Liver (tissue), 9 donors: ENCODE data around the gene ALK. TPM values are rescaled to one million over a fixed set of nuclear protein-coding genes. Genes with fewer than 3 reads are reported as not detected.
"Not testable (repeated sequence)": the region's sequence is repeated elsewhere in the genome, so short reads cannot be mapped to it uniquely, and the experiment has no call there.

Experiments
- DNase-seq: peaks from one replicate; pipeline ENCODE4 v3.0.0-alpha.2; 2017; ENCODE audit warnings: low spot score
- H3K27ac ChIP-seq, 2 donors: one replicate each; pipeline ENCODE4 v1.7.0; 2013; ENCODE audit warnings: inconsistent platforms in 2 of 2, low read length in 2 of 2, control low read depth in 1 of 2, low read depth in 1 of 2, mild to moderate bottlenecking in 1 of 2
- H3K27me3 ChIP-seq, 4 donors: one replicate each; pipeline versions ENCODE4 v1.6.1 to v1.7.0; 2013; ENCODE audit warnings: low read length in 3 of 4, inconsistent platforms in 1 of 4, mild to moderate bottlenecking in 1 of 4, moderate library complexity in 1 of 4; ENCODE audit not compliant: control insufficient read depth in 4 of 4, insufficient read depth in 4 of 4
- H3K36me3 ChIP-seq, 4 donors: one replicate each; pipeline versions ENCODE4 v1.6.1 to v1.7.0; 2013; ENCODE audit warnings: low read length in 3 of 4, mild to moderate bottlenecking in 3 of 4, low read depth in 1 of 4, moderate library complexity in 1 of 4; ENCODE audit not compliant: control insufficient read depth in 4 of 4, insufficient read depth in 3 of 4
- H3K4me1 ChIP-seq, 4 donors: one replicate each; pipeline versions ENCODE4 v1.6.1 to v1.7.0; 2013; ENCODE audit warnings: low read length in 3 of 4, mild to moderate bottlenecking in 3 of 4, moderate library complexity in 1 of 4; ENCODE audit not compliant: control insufficient read depth in 4 of 4, insufficient read depth in 4 of 4
- H3K4me3 ChIP-seq, 3 donors: one replicate each; pipeline versions ENCODE4 v1.6.1 to v1.7.0; 2013; ENCODE audit warnings: low read length in 3 of 3, control low read depth in 1 of 3, low read depth in 1 of 3, mild to moderate bottlenecking in 1 of 3
- H3K9ac ChIP-seq, 2 donors: one replicate each; pipeline ENCODE4 v1.7.0; 2013; ENCODE audit warnings: low read length in 2 of 2, mild to moderate bottlenecking in 2 of 2, moderate library complexity in 2 of 2, control low read depth in 1 of 2, low read depth in 1 of 2
- H3K9me3 ChIP-seq, 4 donors: one replicate each; pipeline versions ENCODE4 v1.6.1 to v1.7.0; 2013; ENCODE audit warnings: low read length in 3 of 4; ENCODE audit not compliant: control insufficient read depth in 4 of 4
- EGR1 ChIP-seq, 2 donors: IDR thresholded peaks; 2 replicates each; pipeline ENCODE4 v1.6.1; 2016 to 2018; ENCODE audit warnings: antibody characterized with exemption in 2 of 2, low read depth in 2 of 2
- GABPA ChIP-seq, 2 donors: IDR thresholded peaks in 1 of 2; conservative IDR thresholded peaks in 1 of 2; 2 replicates each; pipeline ENCODE4 v1.6.1; 2016; ENCODE audit warnings: antibody characterized with exemption in 2 of 2, mild to moderate bottlenecking in 1 of 2, moderate library complexity in 1 of 2
- HNF4A ChIP-seq, 2 donors: conservative IDR thresholded peaks; 2 replicates each; pipeline ENCODE4 v1.6.1; 2016; ENCODE audit warnings: antibody characterized with exemption in 2 of 2, mild to moderate bottlenecking in 2 of 2
- HNF4G ChIP-seq: IDR thresholded peaks from 2 replicates; pipeline ENCODE4 v1.6.1; 2016; ENCODE audit warnings: antibody characterized with exemption
- JUND ChIP-seq, 2 donors: IDR thresholded peaks; 2 replicates each; pipeline ENCODE4 v1.6.1; 2016; ENCODE audit warnings: antibody characterized with exemption in 2 of 2
- RXRA ChIP-seq, 2 donors: IDR thresholded peaks; 2 replicates each; pipeline ENCODE4 v1.6.1; 2017 to 2018; ENCODE audit warnings: antibody characterized with exemption in 2 of 2, mild to moderate bottlenecking in 1 of 2
- SP1 ChIP-seq: IDR thresholded peaks from 2 replicates; pipeline ENCODE4 v1.6.1; 2018; ENCODE audit warnings: antibody characterized with exemption, mild to moderate bottlenecking
- YY1 ChIP-seq: IDR thresholded peaks from 2 replicates; pipeline ENCODE4 v1.6.1; 2016; ENCODE audit warnings: antibody characterized with exemption, mild to moderate bottlenecking
- WGBS: extraction: QIAGEN DNeasy Blood & Tissue Kit; methylation state at CpG from one replicate; pipeline ENCODE4 v1.1.7; 2013; 5-methylcytosine and 5-hydroxymethylcytosine counted together
- polyA plus RNA-seq, 2 donors: library from polyadenylated mRNA; stranded (reverse) in 1 of 2; unstranded in 1 of 2; fragments of 200-250 nt in 1 of 2; fragments of >200 nt in 1 of 2; fragmentation: Nextera tagmentation in 1 of 2; extraction: Ambion mirVana in 1 of 2; gene quantifications; one replicate each; pipeline versions ENCODE4 v1.2.1 to v1.2.3, GENCODE V29; 2013 to 2015
- total RNA-seq, 2 donors: library from RNA; depleted of rRNA; stranded (reverse); fragments of >200 nt; gene quantifications; one replicate each; pipeline ENCODE4 v1.2.3, GENCODE V29; 2014
- TF ChIP-seq, protein P1 (sequence below): IDR thresholded peaks from 2 replicates; pipeline ENCODE4 v1.6.1; 2016; ENCODE audit warnings: antibody characterized with exemption, mild to moderate bottlenecking
- TF ChIP-seq, protein P2 (sequence below): IDR thresholded peaks from 2 replicates; pipeline ENCODE4 v1.6.1; 2016; ENCODE audit warnings: antibody characterized with exemption
- TF ChIP-seq, protein P3 (sequence below): fragments of 150-350 bp; IDR thresholded peaks from 2 replicates; pipeline ENCODE4 v1.5.1; 2017; ENCODE audit warnings: improper control_type of control experiment, low read depth, low read length; ENCODE audit not compliant: missing input control
- TF ChIP-seq, protein P4 (sequence below): IDR thresholded peaks from 2 replicates; pipeline ENCODE4 v1.6.1; 2016; ENCODE audit warnings: antibody characterized with exemption
- donor health status: healthy.
- donor health status: healthy.
- donor health status: healthy.
- donor health status: healthy.
- donor health status: healthy.

Gene ALK
- total and polyA plus RNA-seq, 4 donors, result under 0.01 TPM; not detected in 3

DNA sequence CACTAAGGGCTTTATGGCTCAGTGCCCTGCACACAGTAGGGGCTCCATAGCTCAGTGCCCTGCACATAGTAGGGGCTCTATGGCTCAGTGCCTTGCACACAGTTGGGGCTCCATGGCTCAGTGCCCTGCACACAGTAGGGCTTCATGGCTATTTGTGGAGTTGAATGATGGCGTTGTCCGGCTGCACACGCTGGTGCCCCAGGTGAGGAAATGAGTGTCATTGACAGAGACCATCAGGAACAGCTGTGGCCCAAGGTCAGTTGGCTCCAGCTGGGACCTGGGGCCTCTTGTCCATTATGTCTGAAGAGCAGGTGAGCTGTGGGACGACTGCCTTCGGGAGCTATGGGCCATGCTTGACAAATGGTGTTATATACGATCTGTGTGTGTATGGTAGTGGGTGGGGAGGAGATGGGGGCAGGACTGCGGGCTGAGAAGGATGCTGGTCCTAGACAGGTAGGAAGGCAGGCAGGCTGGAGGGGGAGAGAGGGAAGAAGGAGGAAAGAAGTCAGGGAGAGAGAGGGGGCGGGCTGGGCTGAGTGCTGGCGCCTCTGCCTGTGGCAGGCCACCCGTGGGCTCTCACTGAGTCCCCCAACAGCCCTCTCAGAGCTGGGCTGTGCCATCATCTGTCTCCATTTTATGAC is 675.5 kb downstream of the ALK start:
- 79% methylated on average over 10 of the region's 10 CpGs for WGBS
- Histone ChIP-seq H3K9me3 (no peaks in the 10 kb centered on the region), H3K4me1 (no peaks in the 10 kb centered on the region), H3K36me3 (no peaks in the 10 kb centered on the region), H3K27me3 (no peaks in the 10 kb centered on the region), H3K27ac (no peak overlapping the region), H3K9ac (no peak overlapping the region), H3K4me3 (no peak overlapping the region)
- no peak for DNase-seq
- TF ChIP-seq HNF4A (conservative IDR thresholded peaks at IDR 0.05) (no peak), JUND (IDR thresholded peaks at IDR 0.05) (no peak), HNF4G (no peak), SP1 (no peak), YY1 (no peak)
- TF ChIP-seq, protein P1, sequence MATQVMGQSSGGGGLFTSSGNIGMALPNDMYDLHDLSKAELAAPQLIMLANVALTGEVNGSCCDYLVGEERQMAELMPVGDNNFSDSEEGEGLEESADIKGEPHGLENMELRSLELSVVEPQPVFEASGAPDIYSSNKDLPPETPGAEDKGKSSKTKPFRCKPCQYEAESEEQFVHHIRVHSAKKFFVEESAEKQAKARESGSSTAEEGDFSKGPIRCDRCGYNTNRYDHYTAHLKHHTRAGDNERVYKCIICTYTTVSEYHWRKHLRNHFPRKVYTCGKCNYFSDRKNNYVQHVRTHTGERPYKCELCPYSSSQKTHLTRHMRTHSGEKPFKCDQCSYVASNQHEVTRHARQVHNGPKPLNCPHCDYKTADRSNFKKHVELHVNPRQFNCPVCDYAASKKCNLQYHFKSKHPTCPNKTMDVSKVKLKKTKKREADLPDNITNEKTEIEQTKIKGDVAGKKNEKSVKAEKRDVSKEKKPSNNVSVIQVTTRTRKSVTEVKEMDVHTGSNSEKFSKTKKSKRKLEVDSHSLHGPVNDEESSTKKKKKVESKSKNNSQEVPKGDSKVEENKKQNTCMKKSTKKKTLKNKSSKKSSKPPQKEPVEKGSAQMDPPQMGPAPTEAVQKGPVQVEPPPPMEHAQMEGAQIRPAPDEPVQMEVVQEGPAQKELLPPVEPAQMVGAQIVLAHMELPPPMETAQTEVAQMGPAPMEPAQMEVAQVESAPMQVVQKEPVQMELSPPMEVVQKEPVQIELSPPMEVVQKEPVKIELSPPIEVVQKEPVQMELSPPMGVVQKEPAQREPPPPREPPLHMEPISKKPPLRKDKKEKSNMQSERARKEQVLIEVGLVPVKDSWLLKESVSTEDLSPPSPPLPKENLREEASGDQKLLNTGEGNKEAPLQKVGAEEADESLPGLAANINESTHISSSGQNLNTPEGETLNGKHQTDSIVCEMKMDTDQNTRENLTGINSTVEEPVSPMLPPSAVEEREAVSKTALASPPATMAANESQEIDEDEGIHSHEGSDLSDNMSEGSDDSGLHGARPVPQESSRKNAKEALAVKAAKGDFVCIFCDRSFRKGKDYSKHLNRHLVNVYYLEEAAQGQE, result no peak
- TF ChIP-seq, protein P2, sequence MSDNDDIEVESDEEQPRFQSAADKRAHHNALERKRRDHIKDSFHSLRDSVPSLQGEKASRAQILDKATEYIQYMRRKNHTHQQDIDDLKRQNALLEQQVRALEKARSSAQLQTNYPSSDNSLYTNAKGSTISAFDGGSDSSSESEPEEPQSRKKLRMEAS, result no peak

DNA sequence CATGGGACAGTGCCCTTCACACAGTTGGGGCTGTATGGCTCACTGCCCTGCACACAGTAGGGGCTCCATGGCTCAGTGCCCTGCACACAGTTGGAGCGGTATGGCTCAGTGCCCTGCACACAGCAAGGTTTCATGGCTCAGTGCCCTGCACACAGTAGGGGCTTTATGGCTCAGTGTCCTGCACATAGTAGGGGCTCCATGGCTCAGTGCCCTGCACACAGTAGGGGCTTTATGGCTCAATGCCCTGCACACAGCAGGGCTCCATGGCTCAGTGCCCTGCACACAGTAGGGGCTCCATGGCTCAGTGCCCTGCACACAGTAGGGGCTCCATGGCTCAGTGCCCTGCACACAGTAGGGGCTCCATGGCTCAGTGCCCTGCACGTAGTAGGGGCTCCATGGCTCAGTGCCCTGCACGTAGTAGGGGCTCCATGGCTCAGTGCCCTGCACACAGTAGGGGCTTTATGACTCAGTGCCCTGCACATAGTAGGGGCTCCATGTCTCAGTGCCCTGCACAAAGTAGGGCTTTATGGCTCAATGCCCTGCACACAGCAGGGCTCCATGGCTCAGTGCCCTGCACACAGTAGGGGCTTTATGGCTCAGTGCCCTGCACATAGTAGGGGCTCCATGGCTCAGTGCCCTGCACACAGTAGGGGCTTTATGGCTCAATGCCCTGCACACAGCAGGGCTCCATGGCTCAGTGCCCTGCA is 676.2 kb downstream of the ALK start:
- H3K4me1 ChIP-seq, H3K9me3 ChIP-seq, H3K27ac ChIP-seq, H3K9ac ChIP-seq, H3K27me3 ChIP-seq, DNase-seq, H3K36me3 ChIP-seq, H3K4me3 ChIP-seq: not testable (repeated sequence)
- 97% methylated on average over 3 of the region's 3 CpGs for WGBS

DNA sequence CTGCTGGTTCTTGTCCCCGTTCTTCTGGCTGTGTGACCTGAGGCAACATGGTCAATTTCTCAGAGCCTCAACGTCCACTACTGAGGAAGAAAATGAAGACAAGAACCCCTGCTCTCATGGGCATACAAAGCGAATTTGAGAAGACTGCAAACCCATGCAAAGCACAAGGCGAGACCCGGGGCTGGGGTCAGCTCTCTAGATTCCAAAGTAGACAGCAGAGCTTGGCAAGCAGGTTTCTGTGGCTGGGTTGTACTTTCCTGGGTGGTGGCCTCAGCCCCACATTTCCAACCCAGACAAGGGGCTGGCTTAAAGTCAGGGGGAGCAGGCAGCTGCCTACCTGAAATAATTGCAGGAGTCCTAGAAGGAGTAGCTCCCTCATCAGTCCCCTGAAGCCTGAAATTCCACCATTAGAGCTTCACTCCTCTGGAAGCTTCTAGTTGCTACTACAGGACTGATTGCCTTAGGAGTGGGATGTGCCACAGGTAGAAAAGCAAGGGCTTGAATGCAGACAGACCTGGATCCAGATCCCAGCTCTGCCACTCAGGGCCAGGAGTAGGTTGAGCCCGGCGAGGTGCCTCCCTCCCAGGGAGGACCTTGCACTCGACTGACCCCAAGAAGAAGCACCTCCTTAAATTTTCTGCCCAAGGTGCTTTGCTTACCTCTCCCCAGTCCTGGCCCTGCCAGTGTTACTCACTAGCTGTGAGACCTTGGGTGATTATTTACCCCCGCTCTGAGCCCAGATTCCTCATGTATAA is 678.6 kb downstream of the ALK start:
- peaks cover 0 to 3% (median 0%) of the 10 kb centered on the region in 4 donors for H3K27me3 ChIP-seq
- no peak overlapping the region for H3K9ac ChIP-seq
- H3K36me3 ChIP-seq, result no peaks in the 10 kb centered on the region
- no peak overlapping the region for H3K4me3 ChIP-seq
- WGBS, result 78% methylated on average over 9 of the region's 9 CpGs
- no peaks in the 10 kb centered on the region for H3K9me3 ChIP-seq
- H3K4me1 ChIP-seq, result no peaks in the 10 kb centered on the region
- no peak for DNase-seq
- H3K27ac ChIP-seq, result no peak overlapping the region
- no peak for TF ChIP-seq RXRA (IDR thresholded peaks at IDR 0.05)
- TF ChIP-seq, protein P3, sequence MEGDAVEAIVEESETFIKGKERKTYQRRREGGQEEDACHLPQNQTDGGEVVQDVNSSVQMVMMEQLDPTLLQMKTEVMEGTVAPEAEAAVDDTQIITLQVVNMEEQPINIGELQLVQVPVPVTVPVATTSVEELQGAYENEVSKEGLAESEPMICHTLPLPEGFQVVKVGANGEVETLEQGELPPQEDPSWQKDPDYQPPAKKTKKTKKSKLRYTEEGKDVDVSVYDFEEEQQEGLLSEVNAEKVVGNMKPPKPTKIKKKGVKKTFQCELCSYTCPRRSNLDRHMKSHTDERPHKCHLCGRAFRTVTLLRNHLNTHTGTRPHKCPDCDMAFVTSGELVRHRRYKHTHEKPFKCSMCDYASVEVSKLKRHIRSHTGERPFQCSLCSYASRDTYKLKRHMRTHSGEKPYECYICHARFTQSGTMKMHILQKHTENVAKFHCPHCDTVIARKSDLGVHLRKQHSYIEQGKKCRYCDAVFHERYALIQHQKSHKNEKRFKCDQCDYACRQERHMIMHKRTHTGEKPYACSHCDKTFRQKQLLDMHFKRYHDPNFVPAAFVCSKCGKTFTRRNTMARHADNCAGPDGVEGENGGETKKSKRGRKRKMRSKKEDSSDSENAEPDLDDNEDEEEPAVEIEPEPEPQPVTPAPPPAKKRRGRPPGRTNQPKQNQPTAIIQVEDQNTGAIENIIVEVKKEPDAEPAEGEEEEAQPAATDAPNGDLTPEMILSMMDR, result no peak
- TF ChIP-seq, protein P2, result no peak
- no peak for TF ChIP-seq JUND (IDR thresholded peaks at IDR 0.05)
- no peak for TF ChIP-seq GABPA (IDR thresholded peaks at IDR 0.05 in 1 of 2, conservative IDR thresholded peaks at IDR 0.05 in 1 of 2)
- TF ChIP-seq, protein P1, result no peak
- TF ChIP-seq, protein P4, sequence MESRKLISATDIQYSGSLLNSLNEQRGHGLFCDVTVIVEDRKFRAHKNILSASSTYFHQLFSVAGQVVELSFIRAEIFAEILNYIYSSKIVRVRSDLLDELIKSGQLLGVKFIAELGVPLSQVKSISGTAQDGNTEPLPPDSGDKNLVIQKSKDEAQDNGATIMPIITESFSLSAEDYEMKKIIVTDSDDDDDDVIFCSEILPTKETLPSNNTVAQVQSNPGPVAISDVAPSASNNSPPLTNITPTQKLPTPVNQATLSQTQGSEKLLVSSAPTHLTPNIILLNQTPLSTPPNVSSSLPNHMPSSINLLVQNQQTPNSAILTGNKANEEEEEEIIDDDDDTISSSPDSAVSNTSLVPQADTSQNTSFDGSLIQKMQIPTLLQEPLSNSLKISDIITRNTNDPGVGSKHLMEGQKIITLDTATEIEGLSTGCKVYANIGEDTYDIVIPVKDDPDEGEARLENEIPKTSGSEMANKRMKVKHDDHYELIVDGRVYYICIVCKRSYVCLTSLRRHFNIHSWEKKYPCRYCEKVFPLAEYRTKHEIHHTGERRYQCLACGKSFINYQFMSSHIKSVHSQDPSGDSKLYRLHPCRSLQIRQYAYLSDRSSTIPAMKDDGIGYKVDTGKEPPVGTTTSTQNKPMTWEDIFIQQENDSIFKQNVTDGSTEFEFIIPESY, result no peak
- no peak for TF ChIP-seq EGR1 (IDR thresholded peaks at IDR 0.05; ENCODE audit: low read depth in 2 of 2)
